HEK293 (cell line): ENCODE results near the gene NCSTN.

Experiments used
- CTCF ChIA-PET: fragments of 350-600 bp; formaldehyde crosslinking; extraction: SDS; loops from one replicate; lab custom pipeline; 2021; ENCODE audit warnings: antibody characterized with exemption; lab: Yijun Ruan, JAX
- POLR2A ChIA-PET: fragments of 300-600 bp; formaldehyde crosslinking; extraction: SDS; loops from one replicate; lab custom pipeline; 2020; ENCODE audit warnings: antibody characterized with exemption, inconsistent platforms; lab: Yijun Ruan, JAX
- H3K27ac ChIP-seq: fragments of 200-500 bp; sonication (Bioruptor generic); 2 replicates; pipeline ENCODE4 v1.5.1; 2014; ENCODE audit warnings: low read depth, low read length, control low read depth, inconsistent platforms; ENCODE audit errors: extremely low read depth
- H3K36me3 ChIP-seq, 2 experiments: fragments of 200-500 bp in 1 of 2; sonication (Bioruptor generic) in 1 of 2; 1 replicate in 1 of 2; 2 replicates in 1 of 2; pipeline ENCODE4 v1.5.1; 2014 to 2017; ENCODE audit warnings: inconsistent platforms in 2 of 2, low read length in 2 of 2; ENCODE audit not compliant: control insufficient read depth in 2 of 2, insufficient read depth in 1 of 2
- H3K4me1 ChIP-seq: fragments of 200-500 bp; sonication (Bioruptor generic); 2 replicates; pipeline ENCODE4 v1.5.1; 2014; ENCODE audit warnings: mild to moderate bottlenecking, low read length, inconsistent platforms; ENCODE audit not compliant: control insufficient read depth, insufficient read depth
- H3K4me3 ChIP-seq: 2 replicates; pipeline ENCODE4 v1.5.1; 2011; ENCODE audit warnings: low read depth, mild to moderate bottlenecking, control low read depth, low read length, moderate library complexity
- H3K9me3 ChIP-seq: fragments of 200-500 bp; sonication (Bioruptor generic); 2 replicates; pipeline ENCODE4 v1.5.1; 2014; ENCODE audit warnings: low read depth, low read length, inconsistent platforms; ENCODE audit not compliant: control insufficient read depth, insufficient read depth
- BCL6B ChIP-seq: fragments of 450-650 bp; formaldehyde crosslinking; IDR thresholded peaks from 2 replicates; pipeline ENCODE4 v1.5.1; 2017; ENCODE audit warnings: missing biosample characterization, missing genetic modification characterization
- GLI2 ChIP-seq: fragments of 450-650 bp; formaldehyde crosslinking; IDR thresholded peaks from 2 replicates; pipeline ENCODE4; 2017; ENCODE audit warnings: missing biosample characterization, missing genetic modification characterization, low read depth, borderline replicate concordance
- HOXA7 ChIP-seq: sonication (generic); formaldehyde crosslinking; IDR thresholded peaks from 2 replicates; pipeline ENCODE4 v1.8.1; 2022; ENCODE audit warnings: missing genetic modification reagents, borderline replicate concordance
- KLF9 ChIP-seq: fragments of 450-650 bp; formaldehyde crosslinking; IDR thresholded peaks from 2 replicates; pipeline ENCODE4 v1.5.1; 2016; ENCODE audit warnings: missing biosample characterization, missing genetic modification characterization, low read depth
- PRDM2 ChIP-seq: fragments of 450-650 bp; formaldehyde crosslinking; IDR thresholded peaks from 2 replicates; pipeline ENCODE4 v1.5.1; 2016; ENCODE audit warnings: missing biosample characterization, missing genetic modification characterization, borderline replicate concordance
- PRDM6 ChIP-seq: fragments of 450-650 bp; formaldehyde crosslinking; IDR thresholded peaks from 2 replicates; pipeline ENCODE4 v1.5.1; 2017; ENCODE audit warnings: missing biosample characterization, missing genetic modification characterization
- SCRT1 ChIP-seq: fragments of 450-650 bp; formaldehyde crosslinking; IDR thresholded peaks from 2 replicates; pipeline ENCODE4 v1.5.1; 2016; ENCODE audit warnings: missing biosample characterization, missing genetic modification characterization, borderline replicate concordance
- SP2 ChIP-seq: fragments of 450-650 bp; formaldehyde crosslinking; IDR thresholded peaks from 2 replicates; pipeline ENCODE4 v1.5.1; 2016; ENCODE audit warnings: missing biosample characterization, missing genetic modification characterization
- ZFP69B ChIP-seq: fragments of 450-650 bp; formaldehyde crosslinking; IDR thresholded peaks from 2 replicates; pipeline ENCODE4 v1.5.1; 2016; ENCODE audit warnings: missing biosample characterization, missing genetic modification characterization
- ZNF132 ChIP-seq: fragments of 450-650 bp; formaldehyde crosslinking; IDR thresholded peaks from 2 replicates; pipeline ENCODE4 v1.5.1; 2017; ENCODE audit warnings: missing biosample characterization, missing genetic modification characterization, borderline replicate concordance
- ZNF16 ChIP-seq: fragments of 450-650 bp; formaldehyde crosslinking; IDR thresholded peaks from 2 replicates; pipeline ENCODE4 v1.5.1; 2016; ENCODE audit warnings: low read depth, missing biosample characterization, missing genetic modification characterization
- ZNF18 ChIP-seq: fragments of 450-650 bp; formaldehyde crosslinking; IDR thresholded peaks from 2 replicates; pipeline ENCODE4 v1.5.1; 2016; ENCODE audit warnings: missing biosample characterization, missing genetic modification characterization
- ZNF184 ChIP-seq: fragments of 450-650 bp; IDR thresholded peaks from 2 replicates; pipeline ENCODE4 v1.5.1; 2018; ENCODE audit warnings: missing biosample characterization, mild to moderate bottlenecking, missing genetic modification characterization
- ZNF362 ChIP-seq: fragments of 450-650 bp; formaldehyde crosslinking; IDR thresholded peaks from 2 replicates; pipeline ENCODE4 v1.5.1; 2016; ENCODE audit warnings: missing biosample characterization, missing genetic modification characterization
- ZNF501 ChIP-seq: fragments of 450-650 bp; formaldehyde crosslinking; IDR thresholded peaks from 2 replicates; pipeline ENCODE4 v1.5.1; 2016; ENCODE audit warnings: missing biosample characterization, missing genetic modification characterization
- ZNF548 ChIP-seq: fragments of 450-650 bp; formaldehyde crosslinking; IDR thresholded peaks from 2 replicates; pipeline ENCODE4 v1.5.1; 2016; ENCODE audit warnings: missing biosample characterization, missing genetic modification characterization
- ZNF645 ChIP-seq: fragments of 450-650 bp; formaldehyde crosslinking; IDR thresholded peaks from 2 replicates; pipeline ENCODE4; 2016; ENCODE audit warnings: missing biosample characterization, missing genetic modification characterization
- ZNF747 ChIP-seq: fragments of 450-650 bp; formaldehyde crosslinking; IDR thresholded peaks from 2 replicates; pipeline ENCODE4 v1.5.1; 2016; ENCODE audit warnings: missing biosample characterization, missing genetic modification characterization
- ZNF792 ChIP-seq: fragments of 450-650 bp; formaldehyde crosslinking; IDR thresholded peaks from 2 replicates; pipeline ENCODE4 v1.5.1; 2016; ENCODE audit warnings: missing biosample characterization, missing genetic modification characterization

The NCSTN gene

GRCh38 chr1:160344936-160345335, 1.8 kb downstream of the NCSTN start:
- H3K36me3 ChIP-seq: peaks cover 19 to 65% of the 10 kb centered on the region in 2 experiments
- CTCF ChIA-PET: interaction anchor here (0.7 to 2.9 kb wide), 5 partner anchors 9 to 302 kb away, joined by 3 to 12 read pairs (median 8); no protein-coding TSS in a partner anchor
- no peak overlapping the region for H3K4me3 ChIP-seq
- no peaks in the 10 kb centered on the region; the same call in 1 of the 2 replicates for H3K4me1 ChIP-seq
- TF ChIP-seq SP2 (tag by site-specific recombination): no peak
- TF ChIP-seq ZNF132: no peak
- TF ChIP-seq ZNF501 (tag by site-specific recombination): no peak
- no peak for TF ChIP-seq PRDM6 (tag by site-specific recombination)
- no peak for TF ChIP-seq PRDM2 (tag by site-specific recombination)
- TF ChIP-seq ZNF747 (tag by site-specific recombination): no peak
- TF ChIP-seq ZNF645 (tag by site-specific recombination): no peak
- TF ChIP-seq ZNF184 (tag by site-specific recombination): no peak
- TF ChIP-seq ZNF18 (tag by site-specific recombination): no peak
- TF ChIP-seq GLI2 (tag by site-specific recombination): no peak
- no peak for TF ChIP-seq ZNF16 (tag by site-specific recombination)
- TF ChIP-seq ZNF548: no peak
- no peak for TF ChIP-seq SCRT1
- no peak for TF ChIP-seq KLF9 (tag by site-specific recombination)
- TF ChIP-seq HOXA7: no peak
- no peak for TF ChIP-seq ZNF792
- no peak for TF ChIP-seq ZFP69B
- no peak for TF ChIP-seq BCL6B
- no peak for TF ChIP-seq ZNF362 (tag by site-specific recombination)
- H3K9me3 ChIP-seq: no peaks in the 10 kb centered on the region
- POLR2A ChIA-PET: no interaction called here
- H3K27ac ChIP-seq: no peak overlapping the region
